ENCODE data around the gene TBX15.

DNA sequence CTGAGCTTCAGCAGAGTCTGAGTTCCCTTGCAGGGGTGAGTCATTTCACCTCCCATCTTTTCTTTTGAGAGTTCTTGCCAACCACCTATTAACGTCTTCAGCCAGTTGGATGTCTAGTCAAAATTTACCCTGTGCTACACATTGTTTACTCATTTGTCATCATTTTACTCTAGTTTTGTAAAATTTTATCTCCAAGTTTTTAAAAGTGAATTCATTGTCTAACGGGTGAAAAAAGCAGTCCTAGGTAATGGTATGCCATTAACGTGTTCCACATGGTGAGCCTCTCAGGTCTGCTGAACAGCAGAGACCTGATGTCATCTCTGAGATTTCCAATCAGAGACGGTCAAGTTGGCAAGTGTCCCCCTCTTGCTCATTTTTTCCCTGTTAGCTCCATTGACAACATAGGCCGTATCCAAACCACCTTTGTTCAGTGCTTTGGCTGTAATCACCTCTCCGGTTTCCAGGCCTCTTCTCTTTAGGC, 85.4 kb downstream of the TBX15 start:
- TF ChIP-seq, protein P1, sequence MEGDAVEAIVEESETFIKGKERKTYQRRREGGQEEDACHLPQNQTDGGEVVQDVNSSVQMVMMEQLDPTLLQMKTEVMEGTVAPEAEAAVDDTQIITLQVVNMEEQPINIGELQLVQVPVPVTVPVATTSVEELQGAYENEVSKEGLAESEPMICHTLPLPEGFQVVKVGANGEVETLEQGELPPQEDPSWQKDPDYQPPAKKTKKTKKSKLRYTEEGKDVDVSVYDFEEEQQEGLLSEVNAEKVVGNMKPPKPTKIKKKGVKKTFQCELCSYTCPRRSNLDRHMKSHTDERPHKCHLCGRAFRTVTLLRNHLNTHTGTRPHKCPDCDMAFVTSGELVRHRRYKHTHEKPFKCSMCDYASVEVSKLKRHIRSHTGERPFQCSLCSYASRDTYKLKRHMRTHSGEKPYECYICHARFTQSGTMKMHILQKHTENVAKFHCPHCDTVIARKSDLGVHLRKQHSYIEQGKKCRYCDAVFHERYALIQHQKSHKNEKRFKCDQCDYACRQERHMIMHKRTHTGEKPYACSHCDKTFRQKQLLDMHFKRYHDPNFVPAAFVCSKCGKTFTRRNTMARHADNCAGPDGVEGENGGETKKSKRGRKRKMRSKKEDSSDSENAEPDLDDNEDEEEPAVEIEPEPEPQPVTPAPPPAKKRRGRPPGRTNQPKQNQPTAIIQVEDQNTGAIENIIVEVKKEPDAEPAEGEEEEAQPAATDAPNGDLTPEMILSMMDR (optimal IDR thresholded peaks at IDR 0.05 in 1 of 3, IDR thresholded peaks at IDR 0.05 in 1 of 3, conservative IDR thresholded peaks at IDR 0.05 in 1 of 3; ENCODE audit: extremely low read depth in 1 of 3, insufficient read depth in 2 of 3, low read length in 3 of 3): no peak
- no peak for TF ChIP-seq EZH2 (IDR thresholded peaks at IDR 0.05; ENCODE audit: low read length)
